SW480 (cell line): ENCODE measurements around the gene OCSTAMP.

Source experiments
- DNase-seq: peaks from one replicate; pipeline ENCODE4 v3.0.0-alpha.2; 2016; ENCODE audit warnings: low spot score

OCSTAMP gene

GRCh38 chr20:46553926-46554325 is 3.5 kb upstream of the OCSTAMP start:
- DNase-seq, result no peak

GRCh38 chr20:46552460-46553420 is 2.3 kb upstream of the OCSTAMP start:
- DNase-seq, result no peak

- DNase-seq, result no peak
Measured at GRCh38 chr20:46551522-46552381, 1.3 kb upstream of the OCSTAMP start.

- no peak for DNase-seq
Measured at GRCh38 chr20:46549188-46549972, 1.1 kb downstream of the OCSTAMP start.

- no peak for DNase-seq
Measured at GRCh38 chr20:46548688-46549087, 1.8 kb downstream of the OCSTAMP start.

GRCh38 chr20:46547995-46548394 is 2.5 kb downstream of the OCSTAMP start:
- DNase-seq, result no peak

GRCh38 chr20:46546936-46547335 is 3.5 kb downstream of the OCSTAMP start:
- DNase-seq, result no peak

GRCh38 chr20:46546298-46546697 is 4.2 kb downstream of the OCSTAMP start:
- DNase-seq, result no peak

GRCh38 chr20:46545827-46546138 is 4.7 kb downstream of the OCSTAMP start:
- DNase-seq, result no peak

GRCh38 chr20:46545077-46545826 is 5.2 kb downstream of the OCSTAMP start:
- DNase-seq, result no peak

- DNase-seq, result no peak
Measured at GRCh38 chr20:46544576-46544975, 5.9 kb downstream of the OCSTAMP start.

- no peak for DNase-seq
Measured at GRCh38 chr20:46543959-46544358, 6.5 kb downstream of the OCSTAMP start.

- DNase-seq, result no peak
Measured at GRCh38 chr20:46543033-46543432, 7.4 kb downstream of the OCSTAMP start.

GRCh38 chr20:46541229-46541935 is 9.1 kb downstream of the OCSTAMP start:
- DNase-seq, result no peak

GRCh38 chr20:46539113-46539512 is 11.3 kb downstream of the OCSTAMP start:
- no peak for DNase-seq

- no peak for DNase-seq
Measured at GRCh38 chr20:46530640-46531039, 19.8 kb downstream of the OCSTAMP start.

GRCh38 chr20:46523696-46524328 is 26.6 kb downstream of the OCSTAMP start:
- DNase-seq, result peak; percentile 17

GRCh38 chr20:46523108-46523507 is 27.3 kb downstream of the OCSTAMP start:
- DNase-seq, result no peak

- peak; percentile 73 for DNase-seq
Measured at GRCh38 chr20:46520976-46521579, 29.4 kb downstream of the OCSTAMP start.

GRCh38 chr20:46520540-46520939 is 29.9 kb downstream of the OCSTAMP start:
- no peak for DNase-seq
